Left lobe of liver (tissue), 2 donors: Measurements from ENCODE around the gene FSCN2. TPM values are rescaled to one million over a fixed set of nuclear protein-coding genes. Genes with fewer than 3 reads are reported as not detected.

Experiments used
- ATAC-seq: fragments of 200-7000 bp; cut with Tn5 transposase; one replicate; pipeline ENCODE4 v1.9.1; 2020; ENCODE audit warnings: mild to moderate bottlenecking, moderate library complexity
- DNase-seq: peaks from one replicate; pipeline ENCODE4 v3.0.0-alpha.2; 2020; ENCODE audit warnings: low spot score
- total RNA-seq: library from RNA; stranded (reverse); gene quantifications from one replicate; pipeline ENCODE4 v1.2.1, GENCODE V29; 2021
- donor health status: DM: no; HTN: no; CAD: no; lungs with moderate emphysema.
- donor health status: DM: no; HTN: yes; CAD: no.

The FSCN2 gene
- total RNA-seq, 1 donor from 2014 or later = 0.18 TPM

GRCh38 chr17:81538651-81539570 is 10.7 kb downstream of the FSCN2 start:
- ATAC-seq = no peak
- DNase-seq = no peak

GRCh38 chr17:81539571-81539900 is 11.4 kb downstream of the FSCN2 start:
- DNase-seq = no peak
- no peak for ATAC-seq

- ATAC-seq (no peak), DNase-seq (no peak)
Observed at GRCh38 chr17:81539961-81540675, 11.9 kb downstream of the FSCN2 start.

DNA sequence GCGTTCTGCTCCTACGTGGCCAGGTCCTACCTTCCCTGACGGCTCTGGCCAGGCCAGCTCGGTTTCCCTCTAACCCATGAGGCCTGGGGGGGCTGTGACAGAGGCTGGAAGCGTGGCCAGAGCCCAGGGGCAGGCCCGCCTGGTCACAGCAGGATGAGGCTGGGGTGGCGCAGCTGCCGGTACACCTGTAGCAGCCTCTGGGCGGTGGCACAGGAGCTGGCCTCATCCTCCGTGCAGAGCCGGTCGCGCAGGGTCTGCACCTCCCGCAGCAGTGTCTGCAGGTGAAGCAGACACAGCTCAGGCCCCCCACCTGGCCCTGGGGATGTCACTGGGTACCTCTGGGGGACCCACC is 12.5 kb downstream of the FSCN2 start:
- DNase-seq (no peak), ATAC-seq (no peak)

GRCh38 chr17:81541123-81541522 is 12.9 kb downstream of the FSCN2 start:
- DNase-seq (no peak), ATAC-seq (no peak)

DNA sequence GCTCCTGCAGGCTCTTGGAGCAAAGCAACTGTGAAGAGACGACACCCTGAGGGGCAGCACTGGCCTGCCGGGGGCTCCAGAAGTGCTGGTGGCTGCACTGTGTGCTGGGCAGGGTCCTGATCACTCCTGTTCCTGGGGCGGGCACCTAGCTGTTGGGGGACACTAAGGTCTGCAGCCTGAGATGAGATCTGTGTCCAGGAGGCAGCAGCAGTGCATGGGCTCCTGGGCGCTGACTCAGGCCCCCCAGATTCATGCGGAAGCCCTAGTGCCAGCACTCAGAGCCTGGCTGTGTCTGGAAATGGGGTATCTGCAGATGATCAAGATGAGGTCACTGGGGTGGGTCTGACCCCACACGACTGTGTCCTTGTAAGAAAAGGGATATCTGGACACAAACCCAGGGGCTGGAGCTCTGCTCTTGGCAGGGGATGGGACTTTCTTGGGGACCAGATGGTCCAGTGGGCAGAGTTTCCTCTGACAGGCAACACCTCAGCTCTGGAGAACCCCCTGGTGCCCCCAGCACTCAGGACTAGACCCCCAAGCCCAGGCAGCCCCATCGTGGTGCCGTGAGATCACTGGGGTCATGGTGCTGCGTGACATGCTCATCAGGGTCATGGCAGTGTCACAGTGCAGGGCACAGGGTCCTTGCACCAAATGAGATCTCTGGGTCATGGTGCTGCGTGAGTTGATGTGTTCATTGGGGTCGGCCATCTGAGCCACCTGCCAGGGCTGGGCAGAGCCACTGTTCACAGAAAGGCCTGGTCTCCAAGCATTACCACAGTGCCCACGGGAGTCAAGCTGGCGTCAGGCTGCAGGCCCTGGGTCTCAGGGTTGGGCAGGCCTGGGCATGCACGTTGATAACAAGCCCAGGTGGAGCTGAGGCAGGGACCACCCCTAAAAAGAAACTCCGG is 14.5 kb downstream of the FSCN2 start:
- DNase-seq = no peak
- ATAC-seq = no peak

DNA sequence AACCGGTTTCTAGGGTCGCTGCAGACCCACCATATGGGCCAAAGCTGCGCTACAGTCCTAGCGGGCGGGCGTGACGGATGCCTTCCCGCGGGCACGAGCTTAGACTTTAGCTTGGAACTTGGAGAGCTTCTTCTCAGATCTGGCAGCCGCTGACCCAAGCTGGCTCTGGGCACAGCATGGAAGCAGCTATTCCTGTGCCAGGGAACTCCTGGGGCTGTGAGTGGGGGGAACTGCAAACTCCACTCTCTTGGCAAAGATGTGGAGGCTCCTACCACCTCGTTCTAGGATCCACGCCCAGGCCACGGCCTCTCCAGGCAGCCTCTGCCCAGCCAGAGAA is 15.1 kb downstream of the FSCN2 start:
- DNase-seq (no peak), ATAC-seq (no peak)

DNA sequence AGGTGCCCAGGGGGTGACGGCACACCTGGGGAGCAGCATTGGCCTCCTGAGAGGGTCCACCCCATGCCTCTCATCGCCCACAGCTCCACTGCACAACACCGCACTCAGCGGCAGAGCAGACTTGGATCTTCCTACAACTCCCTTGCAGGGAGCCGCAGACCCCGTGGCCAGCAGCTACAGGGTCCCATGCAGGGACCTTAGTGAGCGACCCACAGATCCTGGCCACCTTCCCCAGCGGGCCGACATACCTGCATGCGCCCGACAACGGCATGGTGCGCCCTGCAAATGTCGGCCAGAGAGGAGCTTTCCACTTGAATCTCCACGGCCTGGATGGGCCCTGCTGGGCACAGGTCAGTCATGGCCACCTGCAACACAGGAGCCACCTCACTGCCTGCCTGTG is 15.6 kb downstream of the FSCN2 start:
- DNase-seq (no peak), ATAC-seq (no peak)

DNA sequence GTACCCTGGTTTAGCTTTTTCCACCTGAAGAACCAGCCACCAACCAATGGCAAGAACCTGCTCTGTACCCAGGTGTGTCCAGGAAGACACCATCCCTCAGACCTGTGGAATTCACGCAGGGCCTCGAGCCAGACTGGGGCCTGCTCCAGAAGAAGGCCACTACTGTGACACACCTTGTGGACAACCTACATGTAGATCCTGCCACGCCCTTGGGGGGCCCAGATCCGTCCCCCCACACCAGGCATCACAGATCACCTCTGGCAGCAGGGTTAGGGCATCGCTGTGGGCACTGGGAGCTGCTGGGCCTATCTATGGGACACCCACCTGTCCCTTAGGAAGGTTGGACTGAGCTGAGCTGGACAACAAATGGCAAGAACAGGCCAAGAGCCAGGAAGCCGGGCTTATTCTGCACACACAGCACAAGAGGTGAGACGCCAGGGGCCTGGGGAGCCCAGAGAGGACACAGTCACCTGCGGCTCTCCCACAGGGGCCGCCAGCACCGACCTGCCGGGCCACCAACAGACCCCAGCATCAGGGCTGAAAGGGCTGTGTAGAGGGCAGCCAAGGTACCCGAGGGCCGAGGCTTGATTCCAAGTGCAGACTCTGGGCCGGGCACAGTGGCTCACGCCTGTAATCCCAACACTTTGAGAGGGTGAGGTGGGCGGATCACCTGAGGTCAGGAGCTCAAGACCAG is 16.3 kb downstream of the FSCN2 start:
- no peak for DNase-seq
- no peak for ATAC-seq

GRCh38 chr17:81545160-81545949 is 17.2 kb downstream of the FSCN2 start:
- ATAC-seq = no peak
- no peak for DNase-seq

DNA sequence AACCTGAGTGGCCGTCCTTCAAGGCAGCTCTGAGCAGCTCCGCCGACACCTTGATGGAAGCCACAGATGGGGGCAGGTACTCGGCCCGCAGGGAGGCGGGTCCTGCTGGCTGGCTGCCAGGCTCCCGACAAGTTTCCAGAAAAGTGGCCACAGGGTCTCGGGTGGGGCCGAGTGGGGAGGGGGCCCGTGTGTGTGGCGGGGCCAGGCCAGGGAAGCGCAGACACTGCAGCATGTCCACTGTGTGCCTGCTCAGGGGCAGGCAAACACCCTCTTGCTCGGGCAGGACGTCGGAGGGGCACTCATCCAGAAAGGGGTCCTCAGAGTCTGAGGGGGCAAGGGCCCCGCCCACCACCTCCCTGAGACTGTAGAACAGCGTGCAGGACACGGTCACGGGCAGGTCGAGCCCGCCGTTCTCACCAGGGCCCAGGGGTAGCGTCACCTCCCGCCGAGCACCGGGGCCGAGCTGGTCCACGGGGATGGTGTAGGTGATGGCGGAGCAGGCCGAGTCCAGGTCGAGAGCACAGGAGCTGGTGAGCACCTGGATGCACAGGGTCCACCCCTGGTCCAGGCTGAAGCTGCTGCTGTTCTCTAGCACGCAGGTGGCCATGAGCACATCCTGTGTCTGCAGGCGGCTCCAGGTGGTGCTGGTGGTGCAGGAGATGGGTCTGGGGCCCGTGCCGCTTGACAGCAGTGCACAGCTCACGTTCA is 18.9 kb downstream of the FSCN2 start:
- DNase-seq = no peak

DNA sequence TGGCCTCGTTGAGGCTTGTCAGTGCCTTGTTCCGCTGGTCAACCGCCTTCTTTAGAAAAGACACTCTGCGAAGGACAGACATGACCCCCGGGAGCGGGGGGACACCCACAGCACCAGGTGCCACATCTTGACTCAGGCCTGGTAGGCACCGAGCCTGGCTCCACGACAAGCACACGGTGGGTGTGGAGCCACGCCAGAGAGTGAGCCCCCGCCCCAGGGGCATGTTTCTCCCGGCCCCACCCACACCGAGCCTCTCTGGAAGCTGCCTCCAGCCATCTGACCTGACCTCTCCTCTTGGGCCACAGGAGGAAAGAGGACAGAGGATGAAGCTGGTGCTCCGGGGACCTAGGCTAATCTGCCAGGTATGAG is 19.4 kb downstream of the FSCN2 start:
- ATAC-seq = no peak

More for the DNA sequence above, 18.9 kb downstream of the FSCN2 start:
- ATAC-seq = no peak

DNA sequence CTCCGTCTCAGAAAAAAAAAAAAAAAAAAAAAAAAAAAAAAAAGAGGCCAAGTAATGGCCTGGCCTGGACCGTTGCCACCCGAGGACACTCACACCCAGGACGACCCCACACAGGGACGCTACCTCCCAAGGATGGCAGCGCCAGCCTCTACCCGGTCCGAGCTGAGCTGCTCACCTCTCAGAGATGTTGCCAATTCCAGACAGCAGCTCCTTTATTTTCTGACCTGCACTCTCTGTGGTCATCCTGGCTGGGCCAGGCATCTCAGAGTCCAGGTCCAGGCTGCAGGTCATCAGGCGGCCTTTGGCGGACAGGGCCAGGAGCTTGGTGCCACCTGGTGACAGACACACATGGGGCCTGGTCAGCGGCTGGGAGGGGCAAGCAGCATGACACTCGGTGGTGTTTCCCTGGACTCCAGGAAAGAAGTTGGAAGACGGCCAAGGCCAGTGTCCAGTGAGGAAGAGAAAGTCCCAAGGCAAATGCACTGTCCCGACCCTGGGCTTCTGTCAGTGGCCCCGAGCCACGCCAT is 20.9 kb downstream of the FSCN2 start:
- DNase-seq = peak; percentile 84
- ATAC-seq = peak; percentile 72

More for the DNA sequence above, 19.4 kb downstream of the FSCN2 start:
- DNase-seq = no peak

- DNase-seq (no peak), ATAC-seq (no peak)
Observed at GRCh38 chr17:81549826-81550225, 21.6 kb downstream of the FSCN2 start.

- no peak for ATAC-seq
- DNase-seq = no peak
Observed at GRCh38 chr17:81550285-81550684, 22.1 kb downstream of the FSCN2 start.

GRCh38 chr17:81550830-81551457 is 22.8 kb downstream of the FSCN2 start:
- DNase-seq (no peak), ATAC-seq (no peak)

GRCh38 chr17:81551458-81552243 is 23.5 kb downstream of the FSCN2 start:
- DNase-seq = peak; percentile 67
- ATAC-seq = peak; percentile 47
